ENCODE data around the gene KLF15. TPM values are rescaled to one million over a fixed set of nuclear protein-coding genes. Genes with fewer than 3 reads are reported as not detected.

The KLF15 gene
- under 1 TPM; 0.62 to 0.89 TPM for total RNA-seq

GRCh38 chr3:126357295-126358037 lies at the start of gene KLF15:
Gene KLF15, minus strand, starts transcription at chr3:126357408. Its CDS starts 4,486 bp downstream, at chr3:126352922.
- Mint-ChIP-seq H3K4me1 (ENCODE audit: low read depth) (peaks cover 10% of the 10 kb centered on the region), H3K27me3 (ENCODE audit: low read depth) (peaks cover 41% of the 10 kb centered on the region), H3K4me3 (peak within 1 kb of the TSS; percentile 82), H3K9me3 (no peaks in the 10 kb centered on the region), H3K36me3 (ENCODE audit: low read depth) (no peaks in the 10 kb centered on the region), H3K27ac (peak within 1 kb of the TSS; percentile 65)
- CTCF ChIA-PET: no interaction called here
- DNase-seq: peak; percentile 76
- intact Hi-C loops (cut with micrococcal nuclease): loop anchor here (1.0 to 10.0 kb wide), 4 partner anchors 117 to 627 kb away; partner anchors contain the start of genes PLXNA1, SLC41A3 and ZXDC

GRCh38 chr3:126406389-126407296 lies 49.4 kb upstream of the KLF15 start:
- intact Hi-C loops (cut with micrococcal nuclease): no loop called here
- DNase-seq: no peak
- H3K36me3 Mint-ChIP-seq (ENCODE audit: low read depth): peaks cover 1% of the 10 kb centered on the region
- no peak overlapping the region for H3K4me3 Mint-ChIP-seq
- H3K9me3 Mint-ChIP-seq: no peaks in the 10 kb centered on the region
- CTCF ChIA-PET: interaction anchor here (0.6 kb wide), 1 partner anchor 19 kb away, joined by 4 read pairs; no protein-coding TSS in a partner anchor
- peaks cover 27% of the 10 kb centered on the region for H3K27me3 Mint-ChIP-seq (ENCODE audit: low read depth)
- no peaks in the 10 kb centered on the region for H3K4me1 Mint-ChIP-seq (ENCODE audit: low read depth)
- no peak overlapping the region for H3K27ac Mint-ChIP-seq

GRCh38 chr3:126402666-126403302 lies 45.6 kb upstream of the KLF15 start:
- DNase-seq: no peak
- no peak overlapping the region for H3K4me3 Mint-ChIP-seq
- peaks cover 14% of the 10 kb centered on the region for H3K27me3 Mint-ChIP-seq (ENCODE audit: low read depth)
- CTCF ChIA-PET: interaction anchor here (0.8 kb wide), 1 partner anchor 24 kb away, joined by 3 read pairs; no protein-coding TSS in a partner anchor
- no peaks in the 10 kb centered on the region for H3K9me3 Mint-ChIP-seq
- no peak overlapping the region for H3K27ac Mint-ChIP-seq
- no peaks in the 10 kb centered on the region for H3K4me1 Mint-ChIP-seq (ENCODE audit: low read depth)
- no peaks in the 10 kb centered on the region for H3K36me3 Mint-ChIP-seq (ENCODE audit: low read depth)
- intact Hi-C loops (cut with micrococcal nuclease): no loop called here

GRCh38 chr3:126402178-126402577 lies 45.0 kb upstream of the KLF15 start:
- CTCF ChIA-PET: interaction anchor here (0.8 kb wide), 1 partner anchor 24 kb away, joined by 3 read pairs; no protein-coding TSS in a partner anchor
- no peak overlapping the region for H3K4me3 Mint-ChIP-seq
- peaks cover 14% of the 10 kb centered on the region for H3K27me3 Mint-ChIP-seq (ENCODE audit: low read depth)
- DNase-seq: no peak
- intact Hi-C loops (cut with micrococcal nuclease): no loop called here
- no peaks in the 10 kb centered on the region for H3K36me3 Mint-ChIP-seq (ENCODE audit: low read depth)
- H3K4me1 Mint-ChIP-seq (ENCODE audit: low read depth): no peaks in the 10 kb centered on the region
- no peaks in the 10 kb centered on the region for H3K9me3 Mint-ChIP-seq
- H3K27ac Mint-ChIP-seq: no peak overlapping the region

- H3K4me1 Mint-ChIP-seq (ENCODE audit: low read depth): no peaks in the 10 kb centered on the region
- intact Hi-C loops (cut with micrococcal nuclease): no loop called here
- H3K27me3 Mint-ChIP-seq (ENCODE audit: low read depth): peaks cover 14% of the 10 kb centered on the region
- no peak for DNase-seq
- no peaks in the 10 kb centered on the region for H3K9me3 Mint-ChIP-seq
- H3K27ac Mint-ChIP-seq: no peak overlapping the region
- no peak overlapping the region for H3K4me3 Mint-ChIP-seq
- H3K36me3 Mint-ChIP-seq (ENCODE audit: low read depth): no peaks in the 10 kb centered on the region
- CTCF ChIA-PET: no interaction called here
These were observed 44.5 kb upstream of the KLF15 start for GRCh38 chr3:126401611-126402160.

GRCh38 chr3:126399756-126400155 lies 42.5 kb upstream of the KLF15 start:
- Mint-ChIP-seq H3K27ac (no peak overlapping the region), H3K36me3 (ENCODE audit: low read depth) (no peaks in the 10 kb centered on the region), H3K9me3 (no peaks in the 10 kb centered on the region), H3K4me3 (no peak overlapping the region), H3K27me3 (ENCODE audit: low read depth) (peaks cover 12% of the 10 kb centered on the region), H3K4me1 (ENCODE audit: low read depth) (no peaks in the 10 kb centered on the region)
- DNase-seq: no peak
- intact Hi-C loops (cut with micrococcal nuclease): no loop called here
- CTCF ChIA-PET: no interaction called here

GRCh38 chr3:126399351-126399735 lies 42.1 kb upstream of the KLF15 start:
- H3K9me3 Mint-ChIP-seq: no peaks in the 10 kb centered on the region
- H3K4me3 Mint-ChIP-seq: no peak overlapping the region
- no peaks in the 10 kb centered on the region for H3K4me1 Mint-ChIP-seq (ENCODE audit: low read depth)
- H3K27ac Mint-ChIP-seq: no peak overlapping the region
- DNase-seq: no peak
- H3K36me3 Mint-ChIP-seq (ENCODE audit: low read depth): no peaks in the 10 kb centered on the region
- peaks cover 14% of the 10 kb centered on the region for H3K27me3 Mint-ChIP-seq (ENCODE audit: low read depth)
- CTCF ChIA-PET: no interaction called here
- intact Hi-C loops (cut with micrococcal nuclease): no loop called here

- H3K36me3 Mint-ChIP-seq (ENCODE audit: low read depth): no peaks in the 10 kb centered on the region
- intact Hi-C loops (cut with micrococcal nuclease): no loop called here
- DNase-seq: no peak
- H3K9me3 Mint-ChIP-seq: no peaks in the 10 kb centered on the region
- H3K27ac Mint-ChIP-seq: no peak overlapping the region
- H3K4me3 Mint-ChIP-seq: no peak overlapping the region
- H3K4me1 Mint-ChIP-seq (ENCODE audit: low read depth): no peaks in the 10 kb centered on the region
- H3K27me3 Mint-ChIP-seq (ENCODE audit: low read depth): peaks cover 19% of the 10 kb centered on the region
- CTCF ChIA-PET: no interaction called here
These were observed 41.5 kb upstream of the KLF15 start for GRCh38 chr3:126398423-126399350.

- H3K9me3 Mint-ChIP-seq: no peaks in the 10 kb centered on the region
- H3K27ac Mint-ChIP-seq: no peak overlapping the region
- CTCF ChIA-PET: no interaction called here
- no peaks in the 10 kb centered on the region for H3K4me1 Mint-ChIP-seq (ENCODE audit: low read depth)
- peaks cover 25% of the 10 kb centered on the region for H3K27me3 Mint-ChIP-seq (ENCODE audit: low read depth)
- intact Hi-C loops (cut with micrococcal nuclease): no loop called here
- no peaks in the 10 kb centered on the region for H3K36me3 Mint-ChIP-seq (ENCODE audit: low read depth)
- no peak for DNase-seq
- H3K4me3 Mint-ChIP-seq: no peak overlapping the region
These were observed 40.6 kb upstream of the KLF15 start for GRCh38 chr3:126397610-126398422.

- Mint-ChIP-seq H3K27ac (no peak overlapping the region), H3K4me3 (no peak overlapping the region), H3K9me3 (no peaks in the 10 kb centered on the region), H3K27me3 (ENCODE audit: low read depth) (peaks cover 32% of the 10 kb centered on the region), H3K4me1 (ENCODE audit: low read depth) (no peaks in the 10 kb centered on the region), H3K36me3 (ENCODE audit: low read depth) (no peaks in the 10 kb centered on the region)
- CTCF ChIA-PET: no interaction called here
- intact Hi-C loops (cut with micrococcal nuclease): no loop called here
- no peak for DNase-seq
These were observed 39.3 kb upstream of the KLF15 start for GRCh38 chr3:126396536-126396935.
